ENCODE measurements around the gene SYT7. TPM values are rescaled to one million over a fixed set of nuclear protein-coding genes. Genes with fewer than 3 reads are reported as not detected.

Gene SYT7
- total RNA-seq, 1 donor from 2014 or later, result 6.5 TPM

GRCh38 chr11:61609000-61609979 is 28.4 kb upstream of the SYT7 start:
- DNase-seq, result no peak

GRCh38 chr11:61607920-61608599 is 27.2 kb upstream of the SYT7 start:
- no peak for DNase-seq

- DNase-seq, result no peak
These were observed 26.6 kb upstream of the SYT7 start for GRCh38 chr11:61607426-61607825.

- no peak for DNase-seq
These were observed 22.8 kb upstream of the SYT7 start for GRCh38 chr11:61603667-61604066.

GRCh38 chr11:61602775-61603569 is 22.1 kb upstream of the SYT7 start:
- peak; percentile 81 for DNase-seq

- no peak for DNase-seq
These were observed 20.6 kb upstream of the SYT7 start for GRCh38 chr11:61601512-61601911.

- DNase-seq, result no peak
These were observed 19.3 kb upstream of the SYT7 start for GRCh38 chr11:61599968-61600710.

- peak; percentile 43 for DNase-seq
These were observed 18.3 kb upstream of the SYT7 start for GRCh38 chr11:61598886-61599868.

- DNase-seq, result no peak
These were observed 17.5 kb upstream of the SYT7 start for GRCh38 chr11:61598374-61598773.

GRCh38 chr11:61596990-61597389 is 16.1 kb upstream of the SYT7 start:
- DNase-seq, result no peak

GRCh38 chr11:61596542-61596941 is 15.7 kb upstream of the SYT7 start:
- no peak for DNase-seq

- no peak for DNase-seq
These were observed 14.0 kb upstream of the SYT7 start for GRCh38 chr11:61594907-61595257.

- no peak for DNase-seq
These were observed 12.3 kb upstream of the SYT7 start for GRCh38 chr11:61593151-61593550.

- no peak for DNase-seq
These were observed 11.3 kb upstream of the SYT7 start for GRCh38 chr11:61592176-61592575.

GRCh38 chr11:61589961-61590360 is 9.1 kb upstream of the SYT7 start:
- no peak for DNase-seq

GRCh38 chr11:61588728-61589191 is 7.9 kb upstream of the SYT7 start:
- DNase-seq, result peak; percentile 80

- peak; percentile 50 for DNase-seq
These were observed 7.3 kb upstream of the SYT7 start for GRCh38 chr11:61587951-61588727.

- DNase-seq, result peak; percentile 78
These were observed 6.7 kb upstream of the SYT7 start for GRCh38 chr11:61587541-61587941.

GRCh38 chr11:61586792-61587430 is 6.0 kb upstream of the SYT7 start:
- DNase-seq, result peak; percentile 22

Data from tongue (tissue), 2 donors.